Activated T-helper 9 cell treated with anti-CD3 and anti-CD28 coated beads, Interleukin-2, amount 50 U/mL, for 16 hours (primary cell): ENCODE measurements around the gene PRDM16.
"Not testable (repeated sequence)": the region's sequence is repeated elsewhere in the genome, so short reads cannot be mapped to it uniquely, and the experiment has no call there.

Experiments
- DNase-seq: peaks from one replicate; pipeline ENCODE4 v3.0.0-alpha.2; 2020; ENCODE audit warnings: low read depth

The PRDM16 gene

GRCh38 chr1:3082051-3082450, 13.0 kb downstream of the PRDM16 start:
- no peak for DNase-seq

- no peak for DNase-seq
Observed at GRCh38 chr1:3082571-3083516, 13.8 kb downstream of the PRDM16 start.

GRCh38 chr1:3084154-3084553, 15.2 kb downstream of the PRDM16 start:
- no peak for DNase-seq

- DNase-seq: no peak
Observed at GRCh38 chr1:3084726-3085125, 15.7 kb downstream of the PRDM16 start.

- no peak for DNase-seq
Observed at GRCh38 chr1:3085721-3086120, 16.7 kb downstream of the PRDM16 start.

GRCh38 chr1:3086272-3086974, 17.4 kb downstream of the PRDM16 start:
- DNase-seq: no peak

- DNase-seq: no peak
Observed at GRCh38 chr1:3087049-3087448, 18.0 kb downstream of the PRDM16 start.

GRCh38 chr1:3087946-3088668, 19.1 kb downstream of the PRDM16 start:
- not testable (repeated sequence) for DNase-seq

- no peak for DNase-seq
Observed at GRCh38 chr1:3089490-3089889, 20.5 kb downstream of the PRDM16 start.

GRCh38 chr1:3091334-3091733, 22.3 kb downstream of the PRDM16 start:
- DNase-seq: no peak

- no peak for DNase-seq
Observed at GRCh38 chr1:3092530-3092929, 23.5 kb downstream of the PRDM16 start.

- DNase-seq: no peak
Observed at GRCh38 chr1:3093898-3094626, 25.1 kb downstream of the PRDM16 start.

- DNase-seq: no peak
Observed at GRCh38 chr1:3094863-3095780, 26.1 kb downstream of the PRDM16 start.

GRCh38 chr1:3096345-3096744, 27.3 kb downstream of the PRDM16 start:
- no peak for DNase-seq

- no peak for DNase-seq
Observed at GRCh38 chr1:3097231-3097630, 28.2 kb downstream of the PRDM16 start.

GRCh38 chr1:3097861-3098260, 28.9 kb downstream of the PRDM16 start:
- DNase-seq: no peak

GRCh38 chr1:3099861-3100260, 30.9 kb downstream of the PRDM16 start:
- DNase-seq: no peak

- no peak for DNase-seq
Observed at GRCh38 chr1:3101124-3101939, 32.3 kb downstream of the PRDM16 start.

- DNase-seq: no peak
Observed at GRCh38 chr1:3102641-3103040, 33.6 kb downstream of the PRDM16 start.
